ENCODE results near the gene TMEM140.

- no peak for TF ChIP-seq POLR2A (IDR thresholded peaks at IDR 0.05; ENCODE audit: low read depth, low read length)
- TF ChIP-seq POLR2AphosphoS5 (IDR thresholded peaks at IDR 0.05; ENCODE audit: low read depth, low read length): no peak
- TF ChIP-seq TAF1 (IDR thresholded peaks at IDR 0.05; ENCODE audit: borderline replicate concordance, low read depth, low read length): no peak
Measured at GRCh38 chr7:135156290-135156689, 8.4 kb downstream of the TMEM140 start.
